Heart right ventricle (tissue), 16 donors: ENCODE results near the gene LONP2. TPM values are rescaled to one million over a fixed set of nuclear protein-coding genes. Genes with fewer than 3 reads are reported as not detected.

Source experiments
- ATAC-seq, 8 donors: fragments of 200-7000 bp; cut with Tn5 transposase; one replicate each; pipeline ENCODE4 v1.9.1; 2020; ENCODE audit warnings: mild to moderate bottlenecking in 8 of 8, moderate library complexity in 8 of 8, moderate number of reproducible peaks in 1 of 8
- DNase-seq, 2 donors: peaks; one replicate each; pipeline ENCODE4 v3.0.0-alpha.2; 2020
- H3K27ac ChIP-seq, 10 donors: fragments of 200-600 bp; sonication (generic) in 2 of 10; one replicate each; pipeline versions ENCODE4 v1.5.0 to v1.8.0; 2020 to 2022; ENCODE audit warnings: mild to moderate bottlenecking in 3 of 10
- H3K27me3 ChIP-seq, 7 donors: fragments of 200-600 bp; one replicate each; pipeline ENCODE4 v1.8.0; 2021 to 2022; ENCODE audit warnings: mild to moderate bottlenecking in 2 of 7
- H3K36me3 ChIP-seq, 9 donors: fragments of 200-600 bp; sonication (generic) in 1 of 9; one replicate each; pipeline versions ENCODE4 v1.5.0 to v1.8.0; 2020 to 2022; ENCODE audit warnings: mild to moderate bottlenecking in 2 of 9
- H3K4me1 ChIP-seq, 9 donors: fragments of 200-600 bp; sonication (generic) in 1 of 9; one replicate each; pipeline versions ENCODE4 v1.5.0 to v1.8.0; 2020 to 2022; ENCODE audit warnings: mild to moderate bottlenecking in 4 of 9
- H3K4me3 ChIP-seq, 10 donors: fragments of 200-600 bp; sonication (generic) in 2 of 10; one replicate each; pipeline versions ENCODE4 v1.5.0 to v1.8.0; 2020 to 2022; ENCODE audit warnings: mild to moderate bottlenecking in 7 of 10, moderate library complexity in 2 of 10
- H3K9me3 ChIP-seq, 11 donors: fragments of 200-600 bp in 10 of 11; sonication (generic) in 2 of 11; one replicate each; pipeline versions ENCODE4 v1.5.0 to v1.8.0; 2013 to 2022; ENCODE audit warnings: mild to moderate bottlenecking in 2 of 11, control low read depth in 1 of 11, moderate library complexity in 1 of 11
- WGBS, 2 donors: extraction: QIAGEN DNeasy Blood & Tissue Kit; methylation state at CpG; one replicate each; pipeline ENCODE4 v1.1.7; 2013; ENCODE audit warnings: inconsistent platforms in 1 of 2; 5-methylcytosine and 5-hydroxymethylcytosine counted together
- intact Hi-C, 10 donors: fragments of 100-400 bp; cut with DNase I; formaldehyde crosslinking; loops; one replicate each; pipeline versions ENCODE4 v1.11.1 to v1.14.2; 2022
- long read RNA-seq, 3 donors: library from polyadenylated mRNA; unstranded; transcript quantifications; one replicate each; pipeline ENCODE4 v2.0.0, GENCODE V29; 2020 to 2021
- polyA plus RNA-seq, 2 donors: library from polyadenylated mRNA; stranded (reverse); fragments of 200-250 nt; gene quantifications; one replicate each; pipeline ENCODE4 v1.2.3, GENCODE V29; 2013
- total RNA-seq, 10 donors: library from RNA; stranded (reverse); fragmentation: NEBNext Ultra II Directional in 3 of 10; extraction: Animal tissue kit (Norgen Biotek cat#: 25700) in 3 of 10; gene quantifications; one replicate each; pipeline versions ENCODE4 v1.2.1 to v1.2.4, GENCODE V29; 2021 to 2023
- TF ChIP-seq, protein P1 (sequence below), 9 donors: fragments of 200-600 bp; sonication (generic) in 2 of 9; IDR thresholded peaks; one replicate each; pipeline versions ENCODE4 v1.5.0 to v1.8.0; 2021 to 2022; ENCODE audit warnings: antibody characterized with exemption in 9 of 9, mild to moderate bottlenecking in 5 of 9, moderate library complexity in 1 of 9
- donor health status: Arrhythmogenic right ventricular cardiomyopathy.
- donor health status: ischemic (EF 13 %, LVEDD 7.1; RV severe dilation, severe dysfunction).
- donor health status: healthy with polysubstance abuse.
- donor health status: DM: no; HTN: yes; CAD: no.
- donor health status: DM: no; HTN: no; CAD: no.
- donor health status: ischemic (EF 25% LVEDD 6.9; RV normal size, moderate dysfunction).
- donor health status: ischemic (EF 25% LVEDD 5.7; RV mildly dilated, moderate dysfunction).
- donor health status: healthy.
- donor health status: DM: yes; HTN: yes; CAD: no.
- donor health status: Ischemic cardiomyopathy.
- donor health status: ischemic (EF 35%, LVEDD 5.7; RV mildly dilated, moderate dysfunction).
- donor health status: nonischemic (EF 11% LVEDD 7.7; RV severe dilation, severe dysfunction).
- donor health status: DM: yes; HTN: yes; CAD: no.
- donor health status: PGD.
- donor health status: ischemic (EF 29% LVEDD 5.4; RV normal size, mild dysfunction).
- donor health status: nonischemic (EF 23%, LVEDD 6.1; RV moderate dilation, normal function).

Gene LONP2, protein sequence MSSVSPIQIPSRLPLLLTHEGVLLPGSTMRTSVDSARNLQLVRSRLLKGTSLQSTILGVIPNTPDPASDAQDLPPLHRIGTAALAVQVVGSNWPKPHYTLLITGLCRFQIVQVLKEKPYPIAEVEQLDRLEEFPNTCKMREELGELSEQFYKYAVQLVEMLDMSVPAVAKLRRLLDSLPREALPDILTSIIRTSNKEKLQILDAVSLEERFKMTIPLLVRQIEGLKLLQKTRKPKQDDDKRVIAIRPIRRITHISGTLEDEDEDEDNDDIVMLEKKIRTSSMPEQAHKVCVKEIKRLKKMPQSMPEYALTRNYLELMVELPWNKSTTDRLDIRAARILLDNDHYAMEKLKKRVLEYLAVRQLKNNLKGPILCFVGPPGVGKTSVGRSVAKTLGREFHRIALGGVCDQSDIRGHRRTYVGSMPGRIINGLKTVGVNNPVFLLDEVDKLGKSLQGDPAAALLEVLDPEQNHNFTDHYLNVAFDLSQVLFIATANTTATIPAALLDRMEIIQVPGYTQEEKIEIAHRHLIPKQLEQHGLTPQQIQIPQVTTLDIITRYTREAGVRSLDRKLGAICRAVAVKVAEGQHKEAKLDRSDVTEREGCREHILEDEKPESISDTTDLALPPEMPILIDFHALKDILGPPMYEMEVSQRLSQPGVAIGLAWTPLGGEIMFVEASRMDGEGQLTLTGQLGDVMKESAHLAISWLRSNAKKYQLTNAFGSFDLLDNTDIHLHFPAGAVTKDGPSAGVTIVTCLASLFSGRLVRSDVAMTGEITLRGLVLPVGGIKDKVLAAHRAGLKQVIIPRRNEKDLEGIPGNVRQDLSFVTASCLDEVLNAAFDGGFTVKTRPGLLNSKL
- 10 to 100 TPM; 66.2 to 86.6 (median 75.4) TPM for total RNA-seq
- polyA plus RNA-seq, result 10 to 100 TPM; 16.5 to 53.8 TPM
- long read RNA-seq, donor 1, full-length matches to known transcripts, result 146 of 168 reads
- long read RNA-seq, donor 1, partial matches to known transcripts, result 11 of 168 reads
- long read RNA-seq, donor 1, other reads (novel, unspliced or antisense), result 11 of 168 reads
- long read RNA-seq, donor 2, full-length matches to known transcripts, result 184 of 211 reads
- long read RNA-seq, donor 2, partial matches to known transcripts, result 18 of 211 reads
- long read RNA-seq, donor 2, other reads (novel, unspliced or antisense), result 9 of 211 reads
- long read RNA-seq, donor 3, full-length matches to known transcripts, result 213 of 286 reads
- long read RNA-seq, donor 3, partial matches to known transcripts, result 51 of 286 reads
- long read RNA-seq, donor 3, other reads (novel, unspliced or antisense), result 22 of 286 reads

- no peaks in the 10 kb centered on the region for H3K36me3 ChIP-seq
- H3K27me3 ChIP-seq, result no peaks in the 10 kb centered on the region
- H3K4me1 ChIP-seq, result peaks cover 3 to 51% (median 34%) of the 10 kb centered on the region in 9 donors
- TF ChIP-seq, protein P1, sequence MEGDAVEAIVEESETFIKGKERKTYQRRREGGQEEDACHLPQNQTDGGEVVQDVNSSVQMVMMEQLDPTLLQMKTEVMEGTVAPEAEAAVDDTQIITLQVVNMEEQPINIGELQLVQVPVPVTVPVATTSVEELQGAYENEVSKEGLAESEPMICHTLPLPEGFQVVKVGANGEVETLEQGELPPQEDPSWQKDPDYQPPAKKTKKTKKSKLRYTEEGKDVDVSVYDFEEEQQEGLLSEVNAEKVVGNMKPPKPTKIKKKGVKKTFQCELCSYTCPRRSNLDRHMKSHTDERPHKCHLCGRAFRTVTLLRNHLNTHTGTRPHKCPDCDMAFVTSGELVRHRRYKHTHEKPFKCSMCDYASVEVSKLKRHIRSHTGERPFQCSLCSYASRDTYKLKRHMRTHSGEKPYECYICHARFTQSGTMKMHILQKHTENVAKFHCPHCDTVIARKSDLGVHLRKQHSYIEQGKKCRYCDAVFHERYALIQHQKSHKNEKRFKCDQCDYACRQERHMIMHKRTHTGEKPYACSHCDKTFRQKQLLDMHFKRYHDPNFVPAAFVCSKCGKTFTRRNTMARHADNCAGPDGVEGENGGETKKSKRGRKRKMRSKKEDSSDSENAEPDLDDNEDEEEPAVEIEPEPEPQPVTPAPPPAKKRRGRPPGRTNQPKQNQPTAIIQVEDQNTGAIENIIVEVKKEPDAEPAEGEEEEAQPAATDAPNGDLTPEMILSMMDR (IDR thresholded peaks at IDR 0.05), result no peak
- peaks cover 0 to 4% (median 0%) of the 10 kb centered on the region in 11 donors for H3K9me3 ChIP-seq
- WGBS, 2 donors, result 0% methylated on average over 63 of the region's 63 CpGs
- intact Hi-C loops, result loop anchor here in 5 of 10 donors (5.0 to 10.0 kb wide), 4 partner anchors 141 to 381 kb away; partner anchors contain the start of gene SIAH1 (in 1 of the 5)
- H3K4me3 ChIP-seq, result peak within 1 kb of the TSS; percentile 63 to 98 (median 84)
- ATAC-seq (peak; percentile 99 to 100 (median 100)), DNase-seq (peak; percentile 93)
- peak within 1 kb of the TSS; percentile 28 to 95 (median 86) for H3K27ac ChIP-seq
Measured at GRCh38 chr16:48244080-48244862, at the start of gene LONP2. TSS of gene LONP2 (plus strand) at chr16:48244300. CDS start at chr16:48244389, 89 bp downstream.

- Histone ChIP-seq H3K27ac (no peak overlapping the region), H3K27me3 (no peaks in the 10 kb centered on the region), H3K9me3 (peaks cover 0 to 6% (median 0%) of the 10 kb centered on the region in 11 donors), H3K4me1 (no peaks in the 10 kb centered on the region), H3K4me3 (no peak overlapping the region), H3K36me3 (no peaks in the 10 kb centered on the region)
- 48 to 52% methylated on average over 5 of the region's 5 CpGs for WGBS, 2 donors
- ATAC-seq (no peak), DNase-seq (no peak)
- TF ChIP-seq, protein P1 (IDR thresholded peaks at IDR 0.05), result no peak
- intact Hi-C loops, result no loop called here
Measured at GRCh38 chr16:48194828-48195556, 49.1 kb upstream of the LONP2 start.

- no peaks in the 10 kb centered on the region for H3K4me1 ChIP-seq
- no peak overlapping the region for H3K27ac ChIP-seq
- H3K27me3 ChIP-seq, result no peaks in the 10 kb centered on the region
- intact Hi-C loops, result no loop called here
- no peak for ATAC-seq
- no peak for DNase-seq
- 77 to 83% methylated on average over 3 of the region's 3 CpGs for WGBS, 2 donors
- H3K36me3 ChIP-seq, result no peaks in the 10 kb centered on the region
- TF ChIP-seq, protein P1 (IDR thresholded peaks at IDR 0.05), result no peak
- H3K9me3 ChIP-seq, result peaks cover 0 to 6% (median 0%) of the 10 kb centered on the region in 11 donors
- H3K4me3 ChIP-seq, result no peak overlapping the region
Measured at GRCh38 chr16:48197294-48197693, 46.8 kb upstream of the LONP2 start.
